B cell (primary cell): ENCODE data around the gene GCC2. TPM values are rescaled to one million over a fixed set of nuclear protein-coding genes. Genes with fewer than 3 reads are reported as not detected.

Experiments
- ATAC-seq: fragments of 200-7000 bp; cut with Tn5 transposase; one replicate; pipeline ENCODE4 v1.10.0; 2021; ENCODE audit warnings: low read depth, mild to moderate bottlenecking, moderate number of reproducible peaks, moderate library complexity
- CTCF ChIA-PET: fragments of 350-600 bp; sonication (Branson Sonifier 250); formaldehyde crosslinking; loops from one replicate; lab custom pipeline; 2021; ENCODE audit warnings: antibody characterized with exemption, inconsistent platforms; lab: Charles Lee
- POLR2A ChIA-PET: fragments of 350-600 bp; sonication (Branson Sonifier 250); formaldehyde crosslinking; loops from one replicate; lab custom pipeline; 2021; ENCODE audit warnings: antibody characterized with exemption; lab: Charles Lee
- DNase-seq: peaks from one replicate; pipeline ENCODE4 v3.0.0; 2013
- H2AFZ ChIP-seq: 2 replicates; pipeline ENCODE4 v1.6.1; 2012; ENCODE audit warnings: mild to moderate bottlenecking, low read depth, low read length; ENCODE audit not compliant: insufficient read depth, poor library complexity, severe bottlenecking
- H3K27ac ChIP-seq, 2 donors: 1 replicate in 1 of 2; 2 replicates in 1 of 2; pipeline ENCODE4 v1.5.1; 2012 to 2013; ENCODE audit warnings: low read length in 2 of 2, mild to moderate bottlenecking in 2 of 2, moderate library complexity in 1 of 2
- H3K27me3 ChIP-seq, 4 experiments: fragments of 200-600 bp in 1 of 4; sonication (generic) in 1 of 4; replicated peaks in 1 of 4; 1 replicate in 2 of 4; 2 replicates in 2 of 4; pipeline versions ENCODE4 v1.6.1 to v1.7.0; 2013 to 2016; ENCODE audit warnings: low read length in 3 of 4, mild to moderate bottlenecking in 2 of 4, mixed read lengths in 1 of 4, moderate library complexity in 1 of 4; ENCODE audit not compliant: insufficient read depth in 4 of 4, control insufficient read depth in 3 of 4; ENCODE audit errors: control extremely low read depth in 1 of 4
- H3K36me3 ChIP-seq, 2 experiments: replicated peaks in 1 of 2; 1 replicate in 1 of 2; 2 replicates in 1 of 2; pipeline versions ENCODE4 v1.6.1 to v1.7.1; 2013; ENCODE audit warnings: low read length in 1 of 2; ENCODE audit not compliant: insufficient read depth in 2 of 2, control insufficient read depth in 1 of 2; ENCODE audit errors: control extremely low read depth in 1 of 2, extremely low read depth in 1 of 2
- H3K4me1 ChIP-seq, 2 donors: fragments of 200-600 bp in 1 of 2; sonication (generic) in 1 of 2; 1 replicate in 1 of 2; 2 replicates in 1 of 2; pipeline versions ENCODE4 v1.5.1 to v1.6.1; 2013 to 2017; ENCODE audit warnings: low read length in 2 of 2; ENCODE audit not compliant: control insufficient read depth in 2 of 2, insufficient read depth in 2 of 2
- H3K4me2 ChIP-seq: replicated peaks from 2 replicates; pipeline ENCODE3; 2012; ENCODE audit warnings: mild to moderate bottlenecking, low read depth, low read length; ENCODE audit not compliant: poor library complexity, severe bottlenecking
- H3K4me3 ChIP-seq, 5 experiments: fragments of 200-600 bp in 1 of 5; sonication (generic) in 1 of 5; 1 replicate in 3 of 5; 2 replicates in 2 of 5; pipeline versions ENCODE4 v1.5.1 to v1.7.0; 2011 to 2016; ENCODE audit warnings: low read length in 4 of 5, mild to moderate bottlenecking in 4 of 5, low read depth in 2 of 5, control low read depth in 1 of 5, moderate library complexity in 1 of 5; ENCODE audit not compliant: insufficient read depth in 1 of 5; ENCODE audit errors: control extremely low read depth in 1 of 5, extremely low read depth in 1 of 5
- H3K79me2 ChIP-seq: fragments of 200-600 bp; sonication (generic); one replicate; pipeline ENCODE4 v1.6.0; 2016; ENCODE audit warnings: low read length; ENCODE audit not compliant: control insufficient read depth, insufficient read depth
- H3K9ac ChIP-seq: fragments of 200-600 bp; sonication (generic); 2 replicates; pipeline ENCODE4 v1.6.1; 2017; ENCODE audit warnings: mild to moderate bottlenecking, low read length, moderate library complexity
- H3K9me3 ChIP-seq, 3 donors: one replicate each; pipeline versions ENCODE4 v1.6.1 to v1.7.1; 2013; ENCODE audit warnings: low read length in 2 of 3; ENCODE audit not compliant: control insufficient read depth in 2 of 3, insufficient read depth in 1 of 3; ENCODE audit errors: control extremely low read depth in 1 of 3
- H4K20me1 ChIP-seq: 2 replicates; pipeline ENCODE4 v1.6.0; 2012; ENCODE audit warnings: mild to moderate bottlenecking, low read length; ENCODE audit not compliant: insufficient read depth, control insufficient read depth, poor library complexity, severe bottlenecking
- H3K27ac Mint-ChIP-seq: one replicate; pipeline ENCODE4 v1.8.0; 2021; ENCODE audit warnings: mixed read lengths
- H3K27me3 Mint-ChIP-seq: one replicate; pipeline ENCODE4 v1.8.0; 2021; ENCODE audit warnings: mixed read lengths
- H3K4me1 Mint-ChIP-seq: one replicate; pipeline ENCODE4 v1.8.0; 2021; ENCODE audit warnings: mixed read lengths
- H3K4me3 Mint-ChIP-seq: one replicate; pipeline ENCODE4 v1.8.0; 2021; ENCODE audit warnings: mixed read lengths
- H3K9me3 Mint-ChIP-seq: one replicate; pipeline ENCODE4 v1.8.0; 2022; ENCODE audit warnings: mixed read lengths; ENCODE audit not compliant: insufficient read depth
- CTCF ChIP-seq: fragments of 200-600 bp; IDR thresholded peaks from one replicate; pipeline ENCODE4 v1.8.0; 2022; ENCODE audit warnings: antibody characterized with exemption, mild to moderate bottlenecking
- EZH2 ChIP-seq: IDR thresholded peaks from 2 replicates; pipeline ENCODE4 v1.6.1; 2012; ENCODE audit warnings: borderline replicate concordance, low read depth, mild to moderate bottlenecking, moderate library complexity, low read length; ENCODE audit not compliant: insufficient read depth, poor library complexity, severe bottlenecking
- WGBS: methylation state at CpG from one replicate; pipeline ENCODE4 v1.1.5; 2013; ENCODE audit warnings: missing lambda C conversion rate; ENCODE audit not compliant: insufficient coverage; 5-methylcytosine and 5-hydroxymethylcytosine counted together
- intact Hi-C: fragments of 100-400 bp; cut with micrococcal nuclease; formaldehyde crosslinking; loops from one replicate; pipeline ENCODE4 v1.10.0; 2022
- polyA plus RNA-seq: library from polyadenylated mRNA; depleted of rRNA; stranded (reverse); fragments of >200 nt; gene quantifications from 2 replicates; pipeline ENCODE4 v1.2.3, GENCODE V29; 2012
- total RNA-seq, 2 donors: library from RNA; stranded (reverse); fragments of 120-200 nt in 1 of 2; gene quantifications; 1 replicate in 1 of 2; 2 replicates in 1 of 2; pipeline versions ENCODE4 v1.2.3 to v1.2.4, GENCODE V29; 2013 to 2022

GCC2 gene
- total and polyA plus RNA-seq, 2 donors (not counting 1 experiment from before 2014, with no cell fraction given), result 12.3 to 87.9 TPM

- POLR2A ChIA-PET, result no interaction called here
- H3K27me3 ChIP-seq, result no peaks in the 10 kb centered on the region
- H3K4me3 ChIP-seq, result no peak overlapping the region
- no peak overlapping the region for H3K4me3 Mint-ChIP-seq
- ATAC-seq, result no peak
- no peaks in the 10 kb centered on the region for H4K20me1 ChIP-seq
- H3K4me2 ChIP-seq, result no peak overlapping the region
- H2AFZ ChIP-seq, result no peak overlapping the region
- H3K9ac ChIP-seq, result no peak overlapping the region
- CTCF ChIA-PET, result interaction anchor here (0.6 to 1.4 kb wide), 2 partner anchors 33 to 185 kb away, joined by 3 to 4 read pairs; no protein-coding TSS in a partner anchor
- TF ChIP-seq EZH2, result no peak
- TF ChIP-seq CTCF, result no peak
- no peak overlapping the region for H3K27ac Mint-ChIP-seq
- peaks cover 2 to 38% (median 25%) of the 10 kb centered on the region in 3 donors for H3K9me3 ChIP-seq
- H3K9me3 Mint-ChIP-seq, result peaks cover 6% of the 10 kb centered on the region
- peaks cover 6% of the 10 kb centered on the region for H3K27me3 Mint-ChIP-seq
- WGBS, result 80% methylated on average over 2 of the region's 2 CpGs
- no peaks in the 10 kb centered on the region for H3K79me2 ChIP-seq
- intact Hi-C loops, result no loop called here
- H3K27ac ChIP-seq, result no peak overlapping the region
- no peaks in the 10 kb centered on the region for H3K4me1 ChIP-seq
- no peaks in the 10 kb centered on the region for H3K4me1 Mint-ChIP-seq
- DNase-seq, result no peak
- H3K36me3 ChIP-seq, result no peaks in the 10 kb centered on the region
Observed at GRCh38 chr2:108399479-108399878, 49.5 kb upstream of the GCC2 start.

- intact Hi-C loops, result no loop called here
- Histone ChIP-seq H3K9ac (no peak overlapping the region), H4K20me1 (no peaks in the 10 kb centered on the region), H3K36me3 (no peaks in the 10 kb centered on the region), H3K9me3 (peaks cover 2 to 37% (median 27%) of the 10 kb centered on the region in 3 donors), H3K27me3 (peaks cover 0 to 1% (median 0%) of the 10 kb centered on the region in 4 experiments), H3K4me1 (no peaks in the 10 kb centered on the region), H3K79me2 (no peaks in the 10 kb centered on the region), H3K4me3 (no peak overlapping the region), H3K4me2 (no peak overlapping the region), H2AFZ (no peak overlapping the region), H3K27ac (no peak overlapping the region)
- CTCF ChIA-PET, result no interaction called here
- Mint-ChIP-seq H3K27ac (no peak overlapping the region), H3K9me3 (peaks cover 16% of the 10 kb centered on the region), H3K4me3 (no peak overlapping the region), H3K27me3 (peaks cover 6% of the 10 kb centered on the region), H3K4me1 (no peaks in the 10 kb centered on the region)
- DNase-seq (no peak), ATAC-seq (no peak)
- TF ChIP-seq CTCF, result no peak
- no peak for TF ChIP-seq EZH2
- POLR2A ChIA-PET, result no interaction called here
- WGBS, result no CpG with 5 or more reads among the region's 3 CpGs
Observed at GRCh38 chr2:108401800-108402199, 47.2 kb upstream of the GCC2 start.
